ENCODE data around the gene HSPA12A.

Gene HSPA12A

DNA sequence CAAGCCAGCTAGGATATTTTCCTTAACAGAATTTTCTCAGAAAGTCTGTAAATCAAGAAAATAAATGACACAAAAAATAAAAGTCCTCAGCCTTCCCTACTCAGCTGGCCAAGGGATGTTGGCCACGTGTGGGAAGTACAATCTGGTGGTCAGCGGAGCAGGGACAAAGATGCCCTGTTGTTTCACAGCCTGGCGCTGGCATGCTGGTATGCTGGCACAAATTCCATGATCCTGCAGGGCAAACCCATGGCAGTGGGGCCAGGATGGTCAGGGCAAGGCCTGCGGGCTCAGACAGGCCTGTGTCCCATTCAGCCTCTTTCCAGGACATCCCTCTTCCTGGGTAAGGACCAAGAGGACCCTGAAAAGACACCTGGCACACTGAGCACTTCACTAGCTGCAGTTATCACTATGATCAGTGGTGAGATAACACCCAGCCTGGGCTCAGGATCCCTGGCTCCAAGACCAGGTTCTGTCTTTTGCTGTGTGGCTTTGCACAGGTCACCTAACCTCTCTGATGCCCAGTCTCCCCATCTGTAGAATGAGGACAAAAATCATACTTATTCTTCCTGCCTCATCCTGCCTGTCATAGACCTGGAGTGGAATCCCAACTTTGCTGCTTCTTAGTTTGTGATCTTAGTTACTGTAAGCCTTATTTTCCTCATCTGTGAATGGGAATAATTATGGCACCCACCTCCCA, 10.8 kb upstream of the HSPA12A start:
- TF ChIP-seq EZH2phosphoT487 (IDR thresholded peaks at IDR 0.05; ENCODE audit: borderline replicate concordance, low read length), result no peak
- no peaks in the 10 kb centered on the region for H3K9me3 ChIP-seq (ENCODE audit: control insufficient read depth, insufficient read depth, low read length)
- H3K4me3 ChIP-seq (ENCODE audit: low read length), result no peak overlapping the region
- H3K4me2 ChIP-seq (ENCODE audit: low read length), result no peak overlapping the region
- H3K9me2 ChIP-seq (replicated peaks; ENCODE audit: control insufficient read depth, low read length), result no peaks in the 10 kb centered on the region
- H4K20me1 ChIP-seq (ENCODE audit: control insufficient read depth, insufficient read depth, low read depth, low read length), result no peaks in the 10 kb centered on the region
- no peak overlapping the region for H3K27ac ChIP-seq (ENCODE audit: low read depth, low read length)
- H3K79me2 ChIP-seq (ENCODE audit: control insufficient read depth, low read length), result no peaks in the 10 kb centered on the region
- H3K4me1 ChIP-seq (ENCODE audit: control insufficient read depth, low read length), result no peaks in the 10 kb centered on the region
- no peaks in the 10 kb centered on the region for H3K36me3 ChIP-seq (ENCODE audit: control insufficient read depth, low read length)
- H3F3A ChIP-seq (ENCODE audit: control insufficient read depth, insufficient read depth), result no peaks in the 10 kb centered on the region
- H3K27me3 ChIP-seq (ENCODE audit: control insufficient read depth, low read length), result no peaks in the 10 kb centered on the region

DNA sequence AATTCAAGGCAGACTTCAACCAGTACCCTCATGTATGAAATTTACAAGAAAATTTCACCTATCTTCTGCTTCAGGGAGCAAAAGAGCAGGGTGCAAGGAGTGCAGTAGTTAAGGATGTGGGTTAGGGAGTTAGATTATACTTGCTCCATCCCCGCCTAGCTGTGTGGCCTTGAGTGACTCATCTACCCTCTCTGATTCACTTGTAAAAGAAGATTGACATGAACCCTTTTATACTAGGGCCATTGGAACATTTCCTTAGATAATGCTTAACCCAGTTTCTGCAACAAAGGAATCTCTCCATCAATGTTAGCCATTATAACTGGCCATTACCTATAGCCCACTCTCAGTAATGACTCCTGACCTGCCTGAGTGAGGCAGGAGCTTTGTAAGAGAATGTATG, 10.2 kb upstream of the HSPA12A start:
- no peak overlapping the region for H3K27ac ChIP-seq (ENCODE audit: low read depth, low read length)
- H3K4me1 ChIP-seq (ENCODE audit: control insufficient read depth, low read length), result no peaks in the 10 kb centered on the region
- H3F3A ChIP-seq (ENCODE audit: control insufficient read depth, insufficient read depth), result no peaks in the 10 kb centered on the region
- H3K4me3 ChIP-seq (ENCODE audit: low read length), result no peak overlapping the region
- no peak overlapping the region for H3K4me2 ChIP-seq (ENCODE audit: low read length)
- H3K9me3 ChIP-seq (ENCODE audit: control insufficient read depth, insufficient read depth, low read length), result no peaks in the 10 kb centered on the region
- no peaks in the 10 kb centered on the region for H3K9me2 ChIP-seq (replicated peaks; ENCODE audit: control insufficient read depth, low read length)
- no peaks in the 10 kb centered on the region for H3K27me3 ChIP-seq (ENCODE audit: control insufficient read depth, low read length)
- H4K20me1 ChIP-seq (ENCODE audit: control insufficient read depth, insufficient read depth, low read depth, low read length), result no peaks in the 10 kb centered on the region
- H3K36me3 ChIP-seq (ENCODE audit: control insufficient read depth, low read length), result no peaks in the 10 kb centered on the region
- TF ChIP-seq, protein P1, sequence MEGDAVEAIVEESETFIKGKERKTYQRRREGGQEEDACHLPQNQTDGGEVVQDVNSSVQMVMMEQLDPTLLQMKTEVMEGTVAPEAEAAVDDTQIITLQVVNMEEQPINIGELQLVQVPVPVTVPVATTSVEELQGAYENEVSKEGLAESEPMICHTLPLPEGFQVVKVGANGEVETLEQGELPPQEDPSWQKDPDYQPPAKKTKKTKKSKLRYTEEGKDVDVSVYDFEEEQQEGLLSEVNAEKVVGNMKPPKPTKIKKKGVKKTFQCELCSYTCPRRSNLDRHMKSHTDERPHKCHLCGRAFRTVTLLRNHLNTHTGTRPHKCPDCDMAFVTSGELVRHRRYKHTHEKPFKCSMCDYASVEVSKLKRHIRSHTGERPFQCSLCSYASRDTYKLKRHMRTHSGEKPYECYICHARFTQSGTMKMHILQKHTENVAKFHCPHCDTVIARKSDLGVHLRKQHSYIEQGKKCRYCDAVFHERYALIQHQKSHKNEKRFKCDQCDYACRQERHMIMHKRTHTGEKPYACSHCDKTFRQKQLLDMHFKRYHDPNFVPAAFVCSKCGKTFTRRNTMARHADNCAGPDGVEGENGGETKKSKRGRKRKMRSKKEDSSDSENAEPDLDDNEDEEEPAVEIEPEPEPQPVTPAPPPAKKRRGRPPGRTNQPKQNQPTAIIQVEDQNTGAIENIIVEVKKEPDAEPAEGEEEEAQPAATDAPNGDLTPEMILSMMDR (IDR thresholded peaks at IDR 0.05; ENCODE audit: low read depth, low read length, poor library complexity, severe bottlenecking), result no peak
- no peak for TF ChIP-seq EZH2phosphoT487 (IDR thresholded peaks at IDR 0.05; ENCODE audit: borderline replicate concordance, low read length)
- H3K79me2 ChIP-seq (ENCODE audit: control insufficient read depth, low read length), result no peaks in the 10 kb centered on the region

DNA sequence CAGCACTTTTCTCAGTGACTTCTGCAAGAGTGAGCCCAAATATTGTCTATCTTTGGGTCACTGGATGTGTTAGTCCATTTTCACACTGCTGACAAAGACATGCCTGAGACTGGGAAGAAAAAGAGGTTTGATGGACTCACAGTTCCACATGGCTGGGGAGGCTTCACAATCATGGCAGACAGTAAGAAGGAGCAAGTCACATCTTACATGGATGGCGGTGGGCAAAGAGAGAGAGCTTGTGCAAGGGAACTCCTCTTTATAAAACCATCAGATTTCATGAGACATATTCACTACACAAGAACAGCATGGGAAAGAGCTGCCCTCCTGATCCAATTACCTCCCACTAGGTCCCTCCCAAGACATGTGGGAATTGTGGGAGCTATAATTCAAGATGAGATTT, 6.1 kb upstream of the HSPA12A start:
- Histone ChIP-seq H3K4me2 (ENCODE audit: low read length) (no peak overlapping the region), H3K9me2 (replicated peaks; ENCODE audit: control insufficient read depth, low read length) (no peaks in the 10 kb centered on the region), H3K4me3 (ENCODE audit: low read length) (no peak overlapping the region), H3K79me2 (ENCODE audit: control insufficient read depth, low read length) (no peaks in the 10 kb centered on the region), H3K27ac (ENCODE audit: low read depth, low read length) (no peak overlapping the region), H3F3A (ENCODE audit: control insufficient read depth, insufficient read depth) (no peaks in the 10 kb centered on the region), H3K27me3 (ENCODE audit: control insufficient read depth, low read length) (no peaks in the 10 kb centered on the region), H3K4me1 (ENCODE audit: control insufficient read depth, low read length) (no peaks in the 10 kb centered on the region), H3K36me3 (ENCODE audit: control insufficient read depth, low read length) (no peaks in the 10 kb centered on the region), H4K20me1 (ENCODE audit: control insufficient read depth, insufficient read depth, low read depth, low read length) (no peaks in the 10 kb centered on the region), H3K9me3 (ENCODE audit: control insufficient read depth, insufficient read depth, low read length) (no peaks in the 10 kb centered on the region)
- TF ChIP-seq, protein P1 (IDR thresholded peaks at IDR 0.05; ENCODE audit: low read depth, low read length, poor library complexity, severe bottlenecking), result no peak
- TF ChIP-seq EZH2phosphoT487 (IDR thresholded peaks at IDR 0.05; ENCODE audit: borderline replicate concordance, low read length), result no peak

DNA sequence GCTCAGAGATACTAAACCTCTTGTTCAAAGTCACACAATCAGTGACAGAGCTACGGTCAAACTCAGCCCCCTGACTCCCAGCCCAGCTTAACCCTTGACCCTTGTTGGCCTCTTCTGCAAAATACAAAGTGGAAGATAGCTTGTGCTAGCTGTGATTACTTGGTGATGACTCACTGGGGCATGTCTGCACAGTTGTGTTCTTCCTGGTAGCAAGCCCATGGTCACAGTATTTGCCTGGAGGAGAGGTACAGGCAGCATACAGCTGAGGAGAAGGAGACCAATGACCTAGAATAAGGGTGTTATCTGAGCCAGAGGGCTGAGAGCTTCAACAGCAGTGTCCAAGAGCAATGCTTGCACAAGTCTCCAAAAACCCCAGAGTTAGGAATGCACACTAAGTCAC, 5.7 kb upstream of the HSPA12A start:
- no peaks in the 10 kb centered on the region for H3K79me2 ChIP-seq (ENCODE audit: control insufficient read depth, low read length)
- H3K4me2 ChIP-seq (ENCODE audit: low read length), result no peak overlapping the region
- TF ChIP-seq EZH2phosphoT487 (IDR thresholded peaks at IDR 0.05; ENCODE audit: borderline replicate concordance, low read length), result no peak
- TF ChIP-seq, protein P1 (IDR thresholded peaks at IDR 0.05; ENCODE audit: low read depth, low read length, poor library complexity, severe bottlenecking), result no peak

More for the DNA sequence above, 5.7 kb upstream of the HSPA12A start:
- H3K27ac ChIP-seq (ENCODE audit: low read depth, low read length), result no peak overlapping the region
- H3K36me3 ChIP-seq (ENCODE audit: control insufficient read depth, low read length), result no peaks in the 10 kb centered on the region
- H3K4me3 ChIP-seq (ENCODE audit: low read length), result no peak overlapping the region
- no peaks in the 10 kb centered on the region for H3F3A ChIP-seq (ENCODE audit: control insufficient read depth, insufficient read depth)
- no peaks in the 10 kb centered on the region for H3K9me3 ChIP-seq (ENCODE audit: control insufficient read depth, insufficient read depth, low read length)
- no peaks in the 10 kb centered on the region for H3K4me1 ChIP-seq (ENCODE audit: control insufficient read depth, low read length)
- H3K27me3 ChIP-seq (ENCODE audit: control insufficient read depth, low read length), result no peaks in the 10 kb centered on the region
- H4K20me1 ChIP-seq (ENCODE audit: control insufficient read depth, insufficient read depth, low read depth, low read length), result no peaks in the 10 kb centered on the region
- H3K9me2 ChIP-seq (replicated peaks; ENCODE audit: control insufficient read depth, low read length), result no peaks in the 10 kb centered on the region

Measured in DOHH2 (cell line).